ENCODE results near the gene PTBP1. TPM values are rescaled to one million over a fixed set of nuclear protein-coding genes. Genes with fewer than 3 reads are reported as not detected.

The PTBP1 gene
- total RNA-seq, 1 experiment from 2014 or later: 680 TPM

DNA sequence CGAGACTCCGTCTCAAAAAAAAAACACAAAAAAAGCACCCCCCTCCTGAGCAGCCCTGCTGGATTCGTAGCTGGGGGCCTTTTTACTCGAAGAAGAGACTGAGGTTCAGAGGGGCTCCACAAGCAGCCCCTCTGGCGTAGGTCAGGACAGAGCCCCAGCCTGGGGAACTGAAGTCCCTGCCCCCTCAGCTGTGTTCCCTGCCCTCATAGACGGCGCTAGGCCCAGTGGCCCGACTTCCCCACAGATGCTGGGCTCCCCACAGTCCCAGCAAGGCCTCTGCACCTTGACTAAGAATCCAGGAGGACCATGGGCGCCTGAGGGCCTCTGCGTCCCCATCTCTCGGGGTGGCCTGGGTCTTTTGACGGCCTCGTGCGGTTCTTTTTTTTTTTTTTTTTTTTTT lies 47.4 kb upstream of the PTBP1 start:
- TF ChIP-seq TCF7 (CRISPR knock-in tag; IDR thresholded peaks at IDR 0.05; ENCODE audit: low read depth) (no peak), TEAD1 (CRISPR knock-in tag; IDR thresholded peaks at IDR 0.05) (no peak), ELF4 (CRISPR knock-in tag; IDR thresholded peaks at IDR 0.05; ENCODE audit: low read depth) (no peak), ZNF138 (CRISPR knock-in tag; conservative IDR thresholded peaks at IDR 0.05) (no peak), SP1 (CRISPR knock-in tag; conservative IDR thresholded peaks at IDR 0.05) (no peak), EMX1 (CRISPR knock-in tag; IDR thresholded peaks at IDR 0.05) (no peak), MXD4 (CRISPR knock-in tag; IDR thresholded peaks at IDR 0.05; ENCODE audit: borderline replicate concordance) (no peak), GRHL2 (CRISPR knock-in tag; IDR thresholded peaks at IDR 0.05; ENCODE audit: insufficient replicate concordance, severe bottlenecking) (no peak)
- TF ChIP-seq, protein P1, sequence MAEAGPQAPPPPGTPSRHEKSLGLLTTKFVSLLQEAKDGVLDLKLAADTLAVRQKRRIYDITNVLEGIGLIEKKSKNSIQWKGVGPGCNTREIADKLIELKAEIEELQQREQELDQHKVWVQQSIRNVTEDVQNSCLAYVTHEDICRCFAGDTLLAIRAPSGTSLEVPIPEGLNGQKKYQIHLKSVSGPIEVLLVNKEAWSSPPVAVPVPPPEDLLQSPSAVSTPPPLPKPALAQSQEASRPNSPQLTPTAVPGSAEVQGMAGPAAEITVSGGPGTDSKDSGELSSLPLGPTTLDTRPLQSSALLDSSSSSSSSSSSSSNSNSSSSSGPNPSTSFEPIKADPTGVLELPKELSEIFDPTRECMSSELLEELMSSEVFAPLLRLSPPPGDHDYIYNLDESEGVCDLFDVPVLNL (CRISPR knock-in tag; IDR thresholded peaks at IDR 0.05; ENCODE audit: borderline replicate concordance, low read depth): no peak
- TF ChIP-seq, protein P2, sequence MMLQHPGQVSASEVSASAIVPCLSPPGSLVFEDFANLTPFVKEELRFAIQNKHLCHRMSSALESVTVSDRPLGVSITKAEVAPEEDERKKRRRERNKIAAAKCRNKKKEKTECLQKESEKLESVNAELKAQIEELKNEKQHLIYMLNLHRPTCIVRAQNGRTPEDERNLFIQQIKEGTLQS (CRISPR knock-in tag; conservative IDR thresholded peaks at IDR 0.05): no peak
- TF ChIP-seq, protein P3, sequence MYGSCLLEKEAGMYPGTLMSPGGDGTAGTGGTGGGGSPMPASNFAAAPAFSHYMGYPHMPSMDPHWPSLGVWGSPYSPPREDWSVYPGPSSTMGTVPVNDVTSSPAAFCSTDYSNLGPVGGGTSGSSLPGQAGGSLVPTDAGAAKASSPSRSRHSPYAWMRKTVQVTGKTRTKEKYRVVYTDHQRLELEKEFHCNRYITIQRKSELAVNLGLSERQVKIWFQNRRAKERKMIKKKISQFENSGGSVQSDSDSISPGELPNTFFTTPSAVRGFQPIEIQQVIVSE (CRISPR knock-in tag; IDR thresholded peaks at IDR 0.05; ENCODE audit: borderline replicate concordance): no peak
- TF ChIP-seq, protein P4, sequence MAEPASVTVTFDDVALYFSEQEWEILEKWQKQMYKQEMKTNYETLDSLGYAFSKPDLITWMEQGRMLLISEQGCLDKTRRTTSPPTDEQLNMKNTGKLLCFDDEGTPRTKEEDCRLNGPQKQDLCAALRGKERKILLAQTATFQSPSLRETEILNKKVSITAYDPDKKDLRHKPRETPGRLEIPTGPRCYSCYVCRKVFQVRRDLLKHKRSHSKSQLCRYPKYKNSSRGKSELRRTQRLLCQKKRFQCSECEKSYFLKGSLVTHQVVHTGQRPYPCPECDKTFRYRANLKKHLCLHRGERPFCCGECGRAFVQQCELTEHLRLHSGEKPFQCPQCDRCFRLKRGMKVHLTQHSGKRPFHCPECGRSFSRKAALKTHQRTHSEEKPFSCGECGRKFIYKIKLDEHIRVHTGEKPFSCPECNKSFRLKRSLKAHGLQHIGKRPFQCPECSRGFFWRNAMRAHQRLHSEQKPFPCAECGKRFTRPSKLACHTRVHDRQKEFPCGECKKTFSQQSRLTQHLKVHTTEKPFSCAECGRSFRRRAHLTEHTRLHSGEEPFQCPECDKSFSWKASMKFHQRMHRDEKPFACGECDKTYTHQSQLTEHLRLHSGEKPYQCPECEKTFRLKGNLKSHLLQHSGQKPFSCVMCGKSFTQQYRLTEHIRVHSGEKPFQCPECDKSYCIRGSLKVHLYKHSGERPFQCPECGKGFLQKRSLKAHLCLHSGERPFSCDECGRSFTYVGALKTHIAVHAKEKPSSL (CRISPR knock-in tag; conservative IDR thresholded peaks at IDR 0.05): no peak
- TF ChIP-seq, protein P5, sequence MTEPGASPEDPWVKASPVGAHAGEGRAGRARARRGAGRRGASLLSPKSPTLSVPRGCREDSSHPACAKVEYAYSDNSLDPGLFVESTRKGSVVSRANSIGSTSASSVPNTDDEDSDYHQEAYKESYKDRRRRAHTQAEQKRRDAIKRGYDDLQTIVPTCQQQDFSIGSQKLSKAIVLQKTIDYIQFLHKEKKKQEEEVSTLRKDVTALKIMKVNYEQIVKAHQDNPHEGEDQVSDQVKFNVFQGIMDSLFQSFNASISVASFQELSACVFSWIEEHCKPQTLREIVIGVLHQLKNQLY (CRISPR knock-in tag; IDR thresholded peaks at IDR 0.05): no peak
- Mint-ChIP-seq H3K4me3 (no peak overlapping the region), H3K36me3 (no peaks in the 10 kb centered on the region), H3K9me3 (no peaks in the 10 kb centered on the region), H3K4me1 (no peaks in the 10 kb centered on the region), H3K27ac (no peak overlapping the region), H3K27me3 (ENCODE audit: low read depth) (no peaks in the 10 kb centered on the region)
- ChIA-PET POLR2A (no interaction called here), CTCF (interaction anchor here (0.5 kb wide), 1 partner anchor 8 kb away, joined by 3 read pairs; no protein-coding TSS in a partner anchor)
- no peak for ATAC-seq
- no peak for DNase-seq (ENCODE audit: low spot score)

DNA sequence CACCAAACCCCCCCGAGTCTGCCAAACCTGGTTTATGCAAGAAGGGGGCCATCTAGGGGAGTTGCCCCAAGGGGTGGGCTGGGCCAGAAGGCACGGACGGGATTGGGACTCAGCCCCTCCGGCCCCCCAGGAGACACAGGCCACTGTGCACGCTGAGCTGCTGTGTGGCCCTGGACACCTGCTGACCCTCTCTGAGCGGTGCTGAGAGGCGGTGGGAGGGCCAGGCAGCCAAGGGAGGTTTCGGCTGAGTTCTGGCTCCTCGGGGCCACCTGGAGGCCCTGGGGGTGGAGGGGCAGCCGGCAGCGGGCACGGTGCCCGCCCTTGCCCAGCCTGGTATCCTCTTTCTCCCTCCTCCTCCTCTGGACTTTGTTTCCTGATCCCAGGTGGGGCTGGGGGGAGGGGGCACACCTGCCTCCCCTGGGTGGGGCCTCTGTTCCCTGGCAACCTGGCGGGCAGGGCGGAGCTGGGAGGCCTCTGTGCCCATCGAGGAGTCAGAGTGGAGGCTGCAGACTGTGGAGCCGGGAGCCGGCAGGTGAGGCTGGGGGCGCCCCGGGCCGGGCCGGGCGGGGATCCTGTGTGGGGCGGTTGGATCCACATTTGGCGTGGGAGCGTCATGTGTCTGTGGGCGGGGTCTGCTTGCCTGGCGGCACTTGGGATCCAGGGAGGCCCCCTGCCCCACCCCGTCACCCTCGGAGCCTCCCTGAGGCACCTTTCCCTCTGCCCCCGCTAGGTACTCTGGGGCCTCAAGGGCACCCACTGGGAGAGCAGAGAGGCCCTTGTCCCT lies 46.4 kb upstream of the PTBP1 start, which contains the start of gene MISP:
MISP (plus strand) TSS at position 473 of the 784 bp plus-strand sequence. CDS start 5,835 bp downstream, outside the sequence.
- H3K4me3 Mint-ChIP-seq: no peak within 1 kb of the TSS
- no peaks in the 10 kb centered on the region for H3K27me3 Mint-ChIP-seq (ENCODE audit: low read depth)
- ChIA-PET CTCF (no interaction called here), POLR2A (no interaction called here)
- peaks cover 2% of the 10 kb centered on the region; the same call in 1 of the 2 replicates for H3K9me3 Mint-ChIP-seq
- H3K27ac Mint-ChIP-seq: no peak within 1 kb of the TSS
- ATAC-seq (peak; percentile 19; the same call in 1 of the 2 replicates), DNase-seq (ENCODE audit: low spot score) (no peak)
- no peaks in the 10 kb centered on the region for H3K4me1 Mint-ChIP-seq
- no peaks in the 10 kb centered on the region for H3K36me3 Mint-ChIP-seq
- TF ChIP-seq FOXK1 (CRISPR knock-in tag; IDR thresholded peaks at IDR 0.05) (no peak), MXD4 (CRISPR knock-in tag; IDR thresholded peaks at IDR 0.05; ENCODE audit: borderline replicate concordance) (no peak), ZNF138 (CRISPR knock-in tag; conservative IDR thresholded peaks at IDR 0.05) (no peak), OVOL2 (CRISPR knock-in tag; IDR thresholded peaks at IDR 0.05; ENCODE audit: borderline replicate concordance) (no peak)
- TF ChIP-seq, protein P6, sequence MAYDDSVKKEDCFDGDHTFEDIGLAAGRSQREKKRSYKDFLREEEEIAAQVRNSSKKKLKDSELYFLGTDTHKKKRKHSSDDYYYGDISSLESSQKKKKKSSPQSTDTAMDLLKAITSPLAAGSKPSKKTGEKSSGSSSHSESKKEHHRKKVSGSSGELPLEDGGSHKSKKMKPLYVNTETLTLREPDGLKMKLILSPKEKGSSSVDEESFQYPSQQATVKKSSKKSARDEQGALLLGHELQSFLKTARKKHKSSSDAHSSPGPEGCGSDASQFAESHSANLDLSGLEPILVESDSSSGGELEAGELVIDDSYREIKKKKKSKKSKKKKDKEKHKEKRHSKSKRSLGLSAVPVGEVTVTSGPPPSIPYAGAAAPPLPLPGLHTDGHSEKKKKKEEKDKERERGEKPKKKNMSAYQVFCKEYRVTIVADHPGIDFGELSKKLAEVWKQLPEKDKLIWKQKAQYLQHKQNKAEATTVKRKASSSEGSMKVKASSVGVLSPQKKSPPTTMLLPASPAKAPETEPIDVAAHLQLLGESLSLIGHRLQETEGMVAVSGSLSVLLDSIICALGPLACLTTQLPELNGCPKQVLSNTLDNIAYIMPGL (CRISPR knock-in tag; IDR thresholded peaks at IDR 0.05): no peak
- TF ChIP-seq, protein P7, sequence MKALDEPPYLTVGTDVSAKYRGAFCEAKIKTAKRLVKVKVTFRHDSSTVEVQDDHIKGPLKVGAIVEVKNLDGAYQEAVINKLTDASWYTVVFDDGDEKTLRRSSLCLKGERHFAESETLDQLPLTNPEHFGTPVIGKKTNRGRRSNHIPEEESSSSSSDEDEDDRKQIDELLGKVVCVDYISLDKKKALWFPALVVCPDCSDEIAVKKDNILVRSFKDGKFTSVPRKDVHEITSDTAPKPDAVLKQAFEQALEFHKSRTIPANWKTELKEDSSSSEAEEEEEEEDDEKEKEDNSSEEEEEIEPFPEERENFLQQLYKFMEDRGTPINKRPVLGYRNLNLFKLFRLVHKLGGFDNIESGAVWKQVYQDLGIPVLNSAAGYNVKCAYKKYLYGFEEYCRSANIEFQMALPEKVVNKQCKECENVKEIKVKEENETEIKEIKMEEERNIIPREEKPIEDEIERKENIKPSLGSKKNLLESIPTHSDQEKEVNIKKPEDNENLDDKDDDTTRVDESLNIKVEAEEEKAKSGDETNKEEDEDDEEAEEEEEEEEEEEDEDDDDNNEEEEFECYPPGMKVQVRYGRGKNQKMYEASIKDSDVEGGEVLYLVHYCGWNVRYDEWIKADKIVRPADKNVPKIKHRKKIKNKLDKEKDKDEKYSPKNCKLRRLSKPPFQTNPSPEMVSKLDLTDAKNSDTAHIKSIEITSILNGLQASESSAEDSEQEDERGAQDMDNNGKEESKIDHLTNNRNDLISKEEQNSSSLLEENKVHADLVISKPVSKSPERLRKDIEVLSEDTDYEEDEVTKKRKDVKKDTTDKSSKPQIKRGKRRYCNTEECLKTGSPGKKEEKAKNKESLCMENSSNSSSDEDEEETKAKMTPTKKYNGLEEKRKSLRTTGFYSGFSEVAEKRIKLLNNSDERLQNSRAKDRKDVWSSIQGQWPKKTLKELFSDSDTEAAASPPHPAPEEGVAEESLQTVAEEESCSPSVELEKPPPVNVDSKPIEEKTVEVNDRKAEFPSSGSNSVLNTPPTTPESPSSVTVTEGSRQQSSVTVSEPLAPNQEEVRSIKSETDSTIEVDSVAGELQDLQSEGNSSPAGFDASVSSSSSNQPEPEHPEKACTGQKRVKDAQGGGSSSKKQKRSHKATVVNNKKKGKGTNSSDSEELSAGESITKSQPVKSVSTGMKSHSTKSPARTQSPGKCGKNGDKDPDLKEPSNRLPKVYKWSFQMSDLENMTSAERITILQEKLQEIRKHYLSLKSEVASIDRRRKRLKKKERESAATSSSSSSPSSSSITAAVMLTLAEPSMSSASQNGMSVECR (CRISPR knock-in tag; IDR thresholded peaks at IDR 0.05; ENCODE audit: borderline replicate concordance): no peak
